ENCODE data around the gene NGEF. TPM values are rescaled to one million over a fixed set of nuclear protein-coding genes. Genes with fewer than 3 reads are reported as not detected.

NGEF gene
- total and polyA plus RNA-seq, 10 of the 15 experiments (the other 5 are each of a cell fraction or from before 2014, with no cell fraction given), result 0.12 TPM; not detected in 9

DNA sequence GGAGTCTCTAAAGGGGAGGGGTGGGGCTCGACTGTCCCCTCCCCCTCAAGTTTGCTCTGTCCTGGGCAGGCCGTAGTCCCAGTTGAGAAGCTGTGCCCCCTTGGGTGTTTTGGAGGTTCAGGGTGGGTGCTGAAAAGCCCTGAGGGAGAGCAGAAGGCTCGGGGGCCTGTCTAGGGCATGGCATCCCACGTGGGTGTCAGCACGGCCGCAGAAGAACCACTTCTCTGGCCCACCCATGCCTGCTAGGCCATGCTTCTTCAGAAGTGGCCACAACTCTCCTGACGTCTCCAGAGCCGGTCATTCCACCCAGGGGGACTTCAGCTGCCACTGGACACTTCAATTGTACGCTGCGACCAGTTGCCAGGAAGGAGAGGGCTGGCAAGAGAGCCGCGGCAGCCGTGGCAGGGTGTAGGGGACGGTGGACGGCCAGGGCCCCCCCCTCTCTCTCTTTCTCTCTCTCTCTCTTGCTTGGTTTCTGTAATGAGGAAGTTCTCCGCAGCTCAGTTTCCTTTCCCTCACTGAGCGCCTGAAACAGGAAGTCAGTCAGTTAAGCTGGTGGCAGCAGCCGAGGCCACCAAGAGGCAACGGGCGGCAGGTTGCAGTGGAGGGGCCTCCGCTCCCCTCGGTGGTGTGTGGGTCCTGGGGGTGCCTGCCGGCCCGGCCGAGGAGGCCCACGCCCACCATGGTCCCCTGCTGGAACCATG is 46.9 kb upstream of the NGEF start, which contains the start of gene INPP5D (continued):
- no peak for TF ChIP-seq RFX5 (IDR thresholded peaks at IDR 0.05; ENCODE audit: low read depth, low read length)
- TF ChIP-seq ZNF207 (IDR thresholded peaks at IDR 0.05; ENCODE audit: borderline replicate concordance), result no peak
- no peak for TF ChIP-seq NR2C1 (IDR thresholded peaks at IDR 0.05)
- TF ChIP-seq WRNIP1 (IDR thresholded peaks at IDR 0.05; ENCODE audit: borderline replicate concordance, low read depth, low read length), result no peak
- TF ChIP-seq SMAD5 (IDR thresholded peaks at IDR 0.05; ENCODE audit: low read depth), result peak; percentile 76; the same call in 1 of the 2 replicates
- TF ChIP-seq, protein P1, sequence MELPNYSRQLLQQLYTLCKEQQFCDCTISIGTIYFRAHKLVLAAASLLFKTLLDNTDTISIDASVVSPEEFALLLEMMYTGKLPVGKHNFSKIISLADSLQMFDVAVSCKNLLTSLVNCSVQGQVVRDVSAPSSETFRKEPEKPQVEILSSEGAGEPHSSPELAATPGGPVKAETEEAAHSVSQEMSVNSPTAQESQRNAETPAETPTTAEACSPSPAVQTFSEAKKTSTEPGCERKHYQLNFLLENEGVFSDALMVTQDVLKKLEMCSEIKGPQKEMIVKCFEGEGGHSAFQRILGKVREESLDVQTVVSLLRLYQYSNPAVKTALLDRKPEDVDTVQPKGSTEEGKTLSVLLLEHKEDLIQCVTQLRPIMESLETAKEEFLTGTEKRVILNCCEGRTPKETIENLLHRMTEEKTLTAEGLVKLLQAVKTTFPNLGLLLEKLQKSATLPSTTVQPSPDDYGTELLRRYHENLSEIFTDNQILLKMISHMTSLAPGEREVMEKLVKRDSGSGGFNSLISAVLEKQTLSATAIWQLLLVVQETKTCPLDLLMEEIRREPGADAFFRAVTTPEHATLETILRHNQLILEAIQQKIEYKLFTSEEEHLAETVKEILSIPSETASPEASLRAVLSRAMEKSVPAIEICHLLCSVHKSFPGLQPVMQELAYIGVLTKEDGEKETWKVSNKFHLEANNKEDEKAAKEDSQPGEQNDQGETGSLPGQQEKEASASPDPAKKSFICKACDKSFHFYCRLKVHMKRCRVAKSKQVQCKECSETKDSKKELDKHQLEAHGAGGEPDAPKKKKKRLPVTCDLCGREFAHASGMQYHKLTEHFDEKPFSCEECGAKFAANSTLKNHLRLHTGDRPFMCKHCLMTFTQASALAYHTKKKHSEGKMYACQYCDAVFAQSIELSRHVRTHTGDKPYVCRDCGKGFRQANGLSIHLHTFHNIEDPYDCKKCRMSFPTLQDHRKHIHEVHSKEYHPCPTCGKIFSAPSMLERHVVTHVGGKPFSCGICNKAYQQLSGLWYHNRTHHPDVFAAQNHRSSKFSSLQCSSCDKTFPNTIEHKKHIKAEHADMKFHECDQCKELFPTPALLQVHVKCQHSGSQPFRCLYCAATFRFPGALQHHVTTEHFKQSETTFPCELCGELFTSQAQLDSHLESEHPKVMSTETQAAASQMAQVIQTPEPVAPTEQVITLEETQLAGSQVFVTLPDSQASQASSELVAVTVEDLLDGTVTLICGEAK (IDR thresholded peaks at IDR 0.05; ENCODE audit: borderline replicate concordance), result no peak
- peak; percentile 93 for TF ChIP-seq GATAD2B (conservative IDR thresholded peaks at IDR 0.05; ENCODE audit: low read depth)
- TF ChIP-seq PKNOX1 (IDR thresholded peaks at IDR 0.05), result no peak; the same call in 1 of the 2 replicates
- no peak for TF ChIP-seq ZNF384 (IDR thresholded peaks at IDR 0.05; ENCODE audit: borderline replicate concordance, low read depth, low read length)
- TF ChIP-seq, protein P2, sequence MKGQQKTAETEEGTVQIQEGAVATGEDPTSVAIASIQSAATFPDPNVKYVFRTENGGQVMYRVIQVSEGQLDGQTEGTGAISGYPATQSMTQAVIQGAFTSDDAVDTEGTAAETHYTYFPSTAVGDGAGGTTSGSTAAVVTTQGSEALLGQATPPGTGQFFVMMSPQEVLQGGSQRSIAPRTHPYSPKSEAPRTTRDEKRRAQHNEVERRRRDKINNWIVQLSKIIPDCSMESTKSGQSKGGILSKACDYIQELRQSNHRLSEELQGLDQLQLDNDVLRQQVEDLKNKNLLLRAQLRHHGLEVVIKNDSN (IDR thresholded peaks at IDR 0.05; ENCODE audit: borderline replicate concordance, extremely low read length, insufficient read depth, low read depth, low read length), result no peak
- no peak for TF ChIP-seq BRCA1 (IDR thresholded peaks at IDR 0.05; ENCODE audit: low read depth, low read length)
- TF ChIP-seq PRDM15 (CRISPR knock-in tag; IDR thresholded peaks at IDR 0.05), result no peak
- no peak for TF ChIP-seq BACH1 (IDR thresholded peaks at IDR 0.05; ENCODE audit: borderline replicate concordance)
- TF ChIP-seq ZBTB33 (IDR thresholded peaks at IDR 0.05), result no peak
- no peak for TF ChIP-seq IRF5 (IDR thresholded peaks at IDR 0.05; ENCODE audit: borderline replicate concordance)
